Measurements from ENCODE around the gene CAPN1.

CAPN1 gene

GRCh38 chr11:65251476-65251875 is 69.7 kb downstream of the CAPN1 start:
- DNase-seq (ENCODE audit: low read depth) = no peak
- no peak overlapping the region for H3K4me3 ChIP-seq (ENCODE audit: low read depth, low read length)
- TF ChIP-seq MYC (IDR thresholded peaks at IDR 0.05; ENCODE audit: low read depth, low read length) (no peak), MAX (IDR thresholded peaks at IDR 0.05; ENCODE audit: low read depth, low read length) (no peak), POLR2A (IDR thresholded peaks at IDR 0.05; ENCODE audit: extremely low read depth, insufficient read length) (no peak), CTCF (IDR thresholded peaks at IDR 0.05; ENCODE audit: low read depth, low read length) (no peak)

- TF ChIP-seq CTCF (IDR thresholded peaks at IDR 0.05; ENCODE audit: low read depth, low read length) = no peak
- no peak for DNase-seq (ENCODE audit: low read depth)
These were observed 73.0 kb downstream of the CAPN1 start for GRCh38 chr11:65254724-65255123.

GRCh38 chr11:65258988-65259387 is 77.3 kb downstream of the CAPN1 start:
- no peak overlapping the region for H3K4me3 ChIP-seq (ENCODE audit: low read depth, low read length)
- no peak for TF ChIP-seq POLR2A (IDR thresholded peaks at IDR 0.05; ENCODE audit: extremely low read depth, insufficient read length)
- TF ChIP-seq MAX (IDR thresholded peaks at IDR 0.05; ENCODE audit: low read depth, low read length) = no peak
- TF ChIP-seq CTCF (IDR thresholded peaks at IDR 0.05; ENCODE audit: low read depth, low read length) = no peak
- TF ChIP-seq MYC (IDR thresholded peaks at IDR 0.05; ENCODE audit: low read depth, low read length) = no peak
- no peak for DNase-seq (ENCODE audit: low read depth)

More at GRCh38 chr11:65254724-65255123, 73.0 kb downstream of the CAPN1 start:
- H3K4me3 ChIP-seq (ENCODE audit: low read depth, low read length) = no peak overlapping the region

GRCh38 chr11:65260302-65260701 is 78.6 kb downstream of the CAPN1 start:
- TF ChIP-seq CTCF (IDR thresholded peaks at IDR 0.05; ENCODE audit: low read depth, low read length) = no peak
- no peak for TF ChIP-seq MYC (IDR thresholded peaks at IDR 0.05; ENCODE audit: low read depth, low read length)
- TF ChIP-seq POLR2A (IDR thresholded peaks at IDR 0.05; ENCODE audit: extremely low read depth, insufficient read length) = no peak
- TF ChIP-seq MAX (IDR thresholded peaks at IDR 0.05; ENCODE audit: low read depth, low read length) = no peak
- H3K4me3 ChIP-seq (ENCODE audit: low read depth, low read length) = no peak overlapping the region
- DNase-seq (ENCODE audit: low read depth) = no peak

GRCh38 chr11:65260756-65261590 is 79.2 kb downstream of the CAPN1 start:
- DNase-seq (ENCODE audit: low read depth) = no peak
- TF ChIP-seq MYC (IDR thresholded peaks at IDR 0.05; ENCODE audit: low read depth, low read length) (no peak), CTCF (IDR thresholded peaks at IDR 0.05; ENCODE audit: low read depth, low read length) (no peak), POLR2A (IDR thresholded peaks at IDR 0.05; ENCODE audit: extremely low read depth, insufficient read length) (no peak), MAX (IDR thresholded peaks at IDR 0.05; ENCODE audit: low read depth, low read length) (no peak)
- peak overlapping the region; percentile 97 for H3K4me3 ChIP-seq (ENCODE audit: low read depth, low read length)
